HepG2 (cell line): ENCODE data around the gene IDNK. TPM values are rescaled to one million over a fixed set of nuclear protein-coding genes. Genes with fewer than 3 reads are reported as not detected.

ENCODE experiments used
- ARID3A ChIP-seq: IDR thresholded peaks from 2 replicates; pipeline ENCODE4 v1.6.1; 2012; ENCODE audit warnings: low read depth, low read length, improper control_type of control experiment
- ARNT2 ChIP-seq: sonication (generic); formaldehyde crosslinking; IDR thresholded peaks from 2 replicates; pipeline ENCODE4 v1.8.0; 2022; ENCODE audit warnings: mild to moderate bottlenecking, low read depth, missing genetic modification reagents, moderate library complexity
- EHMT2 ChIP-seq: fragments of 200-600 bp; sonication (generic); IDR thresholded peaks from 2 replicates; pipeline ENCODE4 v1.7.0; 2017; ENCODE audit warnings: antibody characterized with exemption, low read depth, low read length, borderline replicate concordance
- HIVEP1 ChIP-seq: sonication (generic); formaldehyde crosslinking; IDR thresholded peaks from 2 replicates; pipeline ENCODE4 v1.4.0; 2020; ENCODE audit warnings: mild to moderate bottlenecking, missing genetic modification reagents
- MXD1 ChIP-seq: sonication (generic); formaldehyde crosslinking; IDR thresholded peaks from 2 replicates; pipeline ENCODE4 v1.4.0; 2020; ENCODE audit warnings: mild to moderate bottlenecking, missing genetic modification reagents
- NR2F2 ChIP-seq: IDR thresholded peaks from 2 replicates; pipeline ENCODE4 v1.6.1; 2012; ENCODE audit warnings: low read depth, inconsistent platforms, borderline replicate concordance
- ZNF205 ChIP-seq: IDR thresholded peaks from 2 replicates; pipeline ENCODE4 v1.6.1; 2018; ENCODE audit warnings: missing biosample characterization, missing genetic modification reagents
- ZNF282 ChIP-seq: fragments of 450-650 bp; IDR thresholded peaks from 2 replicates; pipeline ENCODE4 v1.6.1; 2018; ENCODE audit not compliant: partially characterized antibody
- ZNF335 ChIP-seq: sonication (generic); formaldehyde crosslinking; IDR thresholded peaks from 2 replicates; pipeline ENCODE4 v1.4.0; 2020; ENCODE audit warnings: missing genetic modification reagents
- ZNF44 ChIP-seq: sonication (generic); formaldehyde crosslinking; IDR thresholded peaks from 2 replicates; pipeline ENCODE4 v1.5.1; 2020; ENCODE audit warnings: mild to moderate bottlenecking, missing genetic modification reagents
- ZNF691 ChIP-seq: sonication (generic); formaldehyde crosslinking; IDR thresholded peaks from 2 replicates; pipeline ENCODE4 v1.4.0; 2020; ENCODE audit warnings: missing genetic modification reagents, low read depth, mild to moderate bottlenecking, borderline replicate concordance
- ZNF839 ChIP-seq: sonication (generic); formaldehyde crosslinking; IDR thresholded peaks from 2 replicates; pipeline ENCODE4 v1.4.0; 2020; ENCODE audit warnings: missing genetic modification reagents, mild to moderate bottlenecking, borderline replicate concordance
- polyA plus RNA-seq, 8 experiments: library from polyadenylated mRNA; depleted of rRNA in 3 of 8; stranded (reverse) in 7 of 8; unstranded in 1 of 8; fragments of >200 nt; fragmentation: Illumina TruSeq in 4 of 8; extraction: Trizol in 4 of 8; gene quantifications; 2 replicates each; pipeline versions ENCODE4 v1.2.1 to v1.2.3, GENCODE V29; 2011 to 2016; ENCODE audit warnings: low read depth in 4 of 8, missing spikeins in 1 of 8, mixed read lengths in 1 of 8; ENCODE audit not compliant: insufficient read depth in 1 of 8
- total RNA-seq, 5 experiments: library from RNA; depleted of rRNA; stranded (reverse); fragments of >200 nt; fragmentation: Illumina TruSeq; extraction: Trizol; gene quantifications; 2 replicates each; pipeline ENCODE4 v1.2.3, GENCODE V29; 2016; ENCODE audit warnings: low read depth in 1 of 5
- TF ChIP-seq, protein P1 (sequence below): sonication (generic); formaldehyde crosslinking; IDR thresholded peaks from 2 replicates; pipeline ENCODE4 v1.4.0; 2020; ENCODE audit warnings: missing genetic modification reagents
- TF ChIP-seq, protein P2 (sequence below): sonication (generic); formaldehyde crosslinking; IDR thresholded peaks from one replicate; pipeline ENCODE4 v1.5.1; 2020; ENCODE audit warnings: mild to moderate bottlenecking, missing genetic modification reagents; ENCODE audit errors: not compliant biosample characterization

The IDNK gene
- total and polyA plus RNA-seq, 2 of the 13 experiments (the other 11 are each of a cell fraction or from before 2014, with no cell fraction given) = 3.1 to 4.8 TPM

GRCh38 chr9:83629433-83630104, 6.6 kb downstream of the IDNK start (continued):
- TF ChIP-seq, protein P1, sequence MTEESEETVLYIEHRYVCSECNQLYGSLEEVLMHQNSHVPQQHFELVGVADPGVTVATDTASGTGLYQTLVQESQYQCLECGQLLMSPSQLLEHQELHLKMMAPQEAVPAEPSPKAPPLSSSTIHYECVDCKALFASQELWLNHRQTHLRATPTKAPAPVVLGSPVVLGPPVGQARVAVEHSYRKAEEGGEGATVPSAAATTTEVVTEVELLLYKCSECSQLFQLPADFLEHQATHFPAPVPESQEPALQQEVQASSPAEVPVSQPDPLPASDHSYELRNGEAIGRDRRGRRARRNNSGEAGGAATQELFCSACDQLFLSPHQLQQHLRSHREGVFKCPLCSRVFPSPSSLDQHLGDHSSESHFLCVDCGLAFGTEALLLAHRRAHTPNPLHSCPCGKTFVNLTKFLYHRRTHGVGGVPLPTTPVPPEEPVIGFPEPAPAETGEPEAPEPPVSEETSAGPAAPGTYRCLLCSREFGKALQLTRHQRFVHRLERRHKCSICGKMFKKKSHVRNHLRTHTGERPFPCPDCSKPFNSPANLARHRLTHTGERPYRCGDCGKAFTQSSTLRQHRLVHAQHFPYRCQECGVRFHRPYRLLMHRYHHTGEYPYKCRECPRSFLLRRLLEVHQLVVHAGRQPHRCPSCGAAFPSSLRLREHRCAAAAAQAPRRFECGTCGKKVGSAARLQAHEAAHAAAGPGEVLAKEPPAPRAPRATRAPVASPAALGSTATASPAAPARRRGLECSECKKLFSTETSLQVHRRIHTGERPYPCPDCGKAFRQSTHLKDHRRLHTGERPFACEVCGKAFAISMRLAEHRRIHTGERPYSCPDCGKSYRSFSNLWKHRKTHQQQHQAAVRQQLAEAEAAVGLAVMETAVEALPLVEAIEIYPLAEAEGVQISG (CRISPR knock-in tag) = peak; percentile 82
- TF ChIP-seq MXD1 (CRISPR knock-in tag) (no peak), ZNF282 (no peak), ZNF44 (peak; percentile 53; the same call in 1 of the 2 replicates), HIVEP1 (CRISPR knock-in tag) (no peak), NR2F2 (peak; percentile 93), ARNT2 (no peak), ZNF839 (no peak), ARID3A (peak; percentile 79), ZNF335 (no peak), ZNF691 (CRISPR knock-in tag) (no peak), ZNF205 (peak; percentile 10; the same call in 1 of the 2 replicates), EHMT2 (peak; percentile 95)
- TF ChIP-seq, protein P2, sequence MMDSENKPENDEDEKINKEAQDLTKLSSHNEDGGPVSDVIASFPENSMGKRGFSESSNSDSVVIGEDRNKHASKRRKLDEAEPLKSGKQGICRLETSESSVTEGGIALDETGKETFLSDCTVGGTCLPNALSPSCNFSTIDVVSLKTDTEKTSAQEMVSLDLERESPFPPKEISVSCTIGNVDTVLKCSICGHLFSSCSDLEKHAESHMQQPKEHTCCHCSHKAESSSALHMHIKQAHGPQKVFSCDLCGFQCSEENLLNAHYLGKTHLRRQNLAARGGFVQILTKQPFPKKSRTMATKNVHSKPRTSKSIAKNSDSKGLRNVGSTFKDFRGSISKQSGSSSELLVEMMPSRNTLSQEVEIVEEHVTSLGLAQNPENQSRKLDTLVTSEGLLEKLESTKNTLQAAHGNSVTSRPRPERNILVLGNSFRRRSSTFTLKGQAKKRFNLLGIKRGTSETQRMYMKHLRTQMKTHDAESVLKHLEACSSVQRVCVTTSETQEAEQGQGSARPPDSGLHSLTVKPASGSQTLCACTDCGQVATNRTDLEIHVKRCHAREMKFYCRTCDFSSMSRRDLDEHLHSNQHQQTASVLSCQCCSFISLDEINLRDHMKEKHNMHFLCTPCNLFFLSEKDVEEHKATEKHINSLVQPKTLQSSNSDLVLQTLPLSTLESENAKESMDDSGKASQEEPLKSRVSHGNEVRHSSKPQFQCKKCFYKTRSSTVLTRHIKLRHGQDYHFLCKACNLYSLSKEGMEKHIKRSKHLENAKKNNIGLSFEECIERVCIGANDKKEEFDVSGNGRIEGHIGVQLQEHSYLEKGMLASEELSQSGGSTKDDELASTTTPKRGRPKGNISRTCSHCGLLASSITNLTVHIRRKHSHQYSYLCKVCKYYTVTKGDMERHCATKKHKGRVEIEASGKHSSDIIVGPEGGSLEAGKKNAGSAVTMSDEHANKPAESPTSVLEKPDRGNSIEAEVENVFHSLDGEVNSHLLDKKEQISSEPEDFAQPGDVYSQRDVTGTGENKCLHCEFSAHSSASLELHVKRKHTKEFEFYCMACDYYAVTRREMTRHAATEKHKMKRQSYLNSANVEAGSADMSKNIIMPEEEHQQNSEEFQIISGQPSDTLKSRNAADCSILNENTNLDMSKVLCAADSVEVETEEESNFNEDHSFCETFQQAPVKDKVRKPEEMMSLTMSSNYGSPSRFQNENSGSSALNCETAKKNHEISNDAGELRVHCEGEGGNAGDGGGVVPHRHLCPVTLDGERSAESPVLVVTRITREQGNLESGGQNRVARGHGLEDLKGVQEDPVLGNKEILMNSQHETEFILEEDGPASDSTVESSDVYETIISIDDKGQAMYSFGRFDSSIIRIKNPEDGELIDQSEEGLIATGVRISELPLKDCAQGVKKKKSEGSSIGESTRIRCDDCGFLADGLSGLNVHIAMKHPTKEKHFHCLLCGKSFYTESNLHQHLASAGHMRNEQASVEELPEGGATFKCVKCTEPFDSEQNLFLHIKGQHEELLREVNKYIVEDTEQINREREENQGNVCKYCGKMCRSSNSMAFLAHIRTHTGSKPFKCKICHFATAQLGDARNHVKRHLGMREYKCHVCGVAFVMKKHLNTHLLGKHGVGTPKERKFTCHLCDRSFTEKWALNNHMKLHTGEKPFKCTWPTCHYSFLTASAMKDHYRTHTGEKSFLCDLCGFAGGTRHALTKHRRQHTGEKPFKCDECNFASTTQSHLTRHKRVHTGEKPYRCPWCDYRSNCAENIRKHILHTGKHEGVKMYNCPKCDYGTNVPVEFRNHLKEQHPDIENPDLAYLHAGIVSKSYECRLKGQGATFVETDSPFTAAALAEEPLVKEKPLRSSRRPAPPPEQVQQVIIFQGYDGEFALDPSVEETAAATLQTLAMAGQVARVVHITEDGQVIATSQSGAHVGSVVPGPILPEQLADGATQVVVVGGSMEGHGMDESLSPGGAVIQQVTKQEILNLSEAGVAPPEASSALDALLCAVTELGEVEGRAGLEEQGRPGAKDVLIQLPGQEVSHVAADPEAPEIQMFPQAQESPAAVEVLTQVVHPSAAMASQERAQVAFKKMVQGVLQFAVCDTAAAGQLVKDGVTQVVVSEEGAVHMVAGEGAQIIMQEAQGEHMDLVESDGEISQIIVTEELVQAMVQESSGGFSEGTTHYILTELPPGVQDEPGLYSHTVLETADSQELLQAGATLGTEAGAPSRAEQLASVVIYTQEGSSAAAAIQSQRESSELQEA (CRISPR knock-in tag) = no peak
